Common myeloid progenitor, CD34-positive (primary cell): ENCODE data around the gene IL19.

Experiments used
- CTCF ChIA-PET: fragments of 350-600 bp; sonication (Branson Sonifier 250); formaldehyde crosslinking; loops from one replicate; lab custom pipeline; 2021; ENCODE audit warnings: antibody characterized with exemption; lab: Charles Lee
- POLR2A ChIA-PET: fragments of 350-600 bp; sonication (Branson Sonifier 250); formaldehyde crosslinking; loops from one replicate; lab custom pipeline; 2021; ENCODE audit warnings: antibody characterized with exemption; lab: Charles Lee
- DNase-seq, 3 donors: peaks; one replicate each; pipeline versions ENCODE4 v3.0.0 to v3.0.0-alpha.2; 2013
- H3K27ac ChIP-seq, 2 experiments: 1 replicate in 1 of 2; 2 replicates in 1 of 2; pipeline ENCODE4 v1.7.0; 2013; ENCODE audit warnings: inconsistent platforms in 2 of 2, low read length in 2 of 2, mild to moderate bottlenecking in 2 of 2, low read depth in 1 of 2, moderate library complexity in 1 of 2; ENCODE audit not compliant: severe bottlenecking in 2 of 2, insufficient read depth in 1 of 2, poor library complexity in 1 of 2
- H3K27me3 ChIP-seq, 5 experiments: replicated peaks in 2 of 5; 1 replicate in 3 of 5; 2 replicates in 2 of 5; pipeline versions ENCODE4 v1.6.1 to v1.7.0; 2013; ENCODE audit warnings: low read length in 4 of 5, mild to moderate bottlenecking in 2 of 5, moderate library complexity in 2 of 5, inconsistent platforms in 1 of 5; ENCODE audit not compliant: insufficient read depth in 5 of 5, control insufficient read depth in 4 of 5
- H3K36me3 ChIP-seq, 4 experiments: 1 replicate in 2 of 4; 2 replicates in 2 of 4; pipeline versions ENCODE4 v1.6.1 to v1.7.0; 2013; ENCODE audit warnings: low read length in 3 of 4, control low read depth in 1 of 4, mild to moderate bottlenecking in 1 of 4; ENCODE audit not compliant: control insufficient read depth in 4 of 4, insufficient read depth in 4 of 4
- H3K4me1 ChIP-seq, 4 experiments: 1 replicate in 3 of 4; 2 replicates in 1 of 4; pipeline versions ENCODE4 v1.6.1 to v1.7.1; 2013; ENCODE audit warnings: low read length in 3 of 4, mild to moderate bottlenecking in 3 of 4, control low read depth in 1 of 4, inconsistent platforms in 1 of 4, moderate library complexity in 1 of 4; ENCODE audit not compliant: control insufficient read depth in 4 of 4, insufficient read depth in 4 of 4; ENCODE audit errors: control extremely low read depth in 1 of 4
- H3K4me3 ChIP-seq, 7 experiments: 1 replicate in 4 of 7; 2 replicates in 3 of 7; pipeline versions ENCODE4 v1.5.1 to v1.7.0; 2013; ENCODE audit warnings: mild to moderate bottlenecking in 7 of 7, low read length in 6 of 7, moderate library complexity in 6 of 7, inconsistent platforms in 2 of 7, low read depth in 2 of 7, control low read depth in 1 of 7; ENCODE audit not compliant: insufficient read depth in 4 of 7, control insufficient read depth in 1 of 7; ENCODE audit errors: extremely low read depth in 1 of 7
- H3K9me3 ChIP-seq, 5 experiments: 1 replicate in 4 of 5; 2 replicates in 1 of 5; pipeline versions ENCODE4 v1.6.1 to v1.7.1; 2013; ENCODE audit warnings: low read length in 4 of 5, mild to moderate bottlenecking in 2 of 5, inconsistent platforms in 1 of 5, low read depth in 1 of 5, moderate library complexity in 1 of 5; ENCODE audit not compliant: control insufficient read depth in 4 of 5, insufficient read depth in 2 of 5; ENCODE audit errors: control extremely low read depth in 1 of 5
- WGBS: methylation state at CpG from one replicate; pipeline ENCODE4 v1.1.5; 2013; ENCODE audit not compliant: insufficient coverage; 5-methylcytosine and 5-hydroxymethylcytosine counted together

IL19 gene

DNA sequence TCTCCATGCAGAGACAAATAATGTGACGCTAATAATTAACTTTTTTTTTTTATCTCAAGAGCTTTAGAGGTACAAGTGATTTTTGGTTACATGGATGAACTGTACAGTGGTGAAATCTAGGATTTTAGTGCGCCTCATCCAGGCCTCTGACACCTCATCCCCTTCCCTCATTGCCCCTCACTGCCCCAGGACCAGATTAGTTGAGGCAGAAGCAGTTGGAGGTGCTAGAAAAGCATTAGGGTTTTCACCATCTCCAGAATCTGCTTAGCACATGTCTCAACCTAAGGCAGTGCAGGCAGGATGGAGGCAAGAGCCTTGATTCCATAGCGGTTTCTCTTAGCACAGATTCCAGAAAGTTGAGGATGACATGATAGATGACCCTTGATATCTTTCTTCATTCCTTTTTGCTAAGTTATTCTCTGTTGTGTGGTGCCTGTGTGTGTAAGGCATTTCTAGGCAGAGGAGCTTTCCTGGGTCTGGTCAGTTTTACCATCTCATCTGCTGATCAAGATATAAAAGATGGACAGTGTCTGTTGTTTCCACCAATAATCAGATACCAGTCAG, 18.0 kb downstream of the IL19 start:
- no peak overlapping the region for H3K27ac ChIP-seq
- H3K36me3 ChIP-seq: no peaks in the 10 kb centered on the region
- no peaks in the 10 kb centered on the region for H3K9me3 ChIP-seq
- 100% methylated on average over 1 of the region's 3 CpGs for WGBS
- DNase-seq: no peak
- CTCF ChIA-PET: interaction anchor here (1.1 to 4.4 kb wide), 6 partner anchors 10 to 62 kb away, joined by 3 to 18 read pairs (median 8); partner anchors contain the start of gene IL10
- no peaks in the 10 kb centered on the region for H3K27me3 ChIP-seq
- no peak overlapping the region for H3K4me3 ChIP-seq
- peaks cover 0 to 38% (median 13%) of the 10 kb centered on the region in 4 experiments for H3K4me1 ChIP-seq
- POLR2A ChIA-PET: interaction anchor here (0.6 kb wide), 1 partner anchor 859 kb away, joined by 4 read pairs; no protein-coding TSS in a partner anchor

- ChIA-PET CTCF (interaction anchor here (0.8 to 1.0 kb wide), 2 partner anchors 9 to 19 kb away, joined by 3 read pairs; no protein-coding TSS in a partner anchor), POLR2A (no interaction called here)
- Histone ChIP-seq H3K36me3 (no peaks in the 10 kb centered on the region), H3K4me1 (peaks cover 0 to 22% (median 11%) of the 10 kb centered on the region in 4 experiments), H3K9me3 (no peaks in the 10 kb centered on the region), H3K27ac (no peak overlapping the region), H3K27me3 (no peaks in the 10 kb centered on the region), H3K4me3 (no peak overlapping the region)
- no peak for DNase-seq
- WGBS: 99% methylated on average over 5 of the region's 11 CpGs
Measured at GRCh38 chr1:206790502-206791250, 20.1 kb downstream of the IL19 start.

DNA sequence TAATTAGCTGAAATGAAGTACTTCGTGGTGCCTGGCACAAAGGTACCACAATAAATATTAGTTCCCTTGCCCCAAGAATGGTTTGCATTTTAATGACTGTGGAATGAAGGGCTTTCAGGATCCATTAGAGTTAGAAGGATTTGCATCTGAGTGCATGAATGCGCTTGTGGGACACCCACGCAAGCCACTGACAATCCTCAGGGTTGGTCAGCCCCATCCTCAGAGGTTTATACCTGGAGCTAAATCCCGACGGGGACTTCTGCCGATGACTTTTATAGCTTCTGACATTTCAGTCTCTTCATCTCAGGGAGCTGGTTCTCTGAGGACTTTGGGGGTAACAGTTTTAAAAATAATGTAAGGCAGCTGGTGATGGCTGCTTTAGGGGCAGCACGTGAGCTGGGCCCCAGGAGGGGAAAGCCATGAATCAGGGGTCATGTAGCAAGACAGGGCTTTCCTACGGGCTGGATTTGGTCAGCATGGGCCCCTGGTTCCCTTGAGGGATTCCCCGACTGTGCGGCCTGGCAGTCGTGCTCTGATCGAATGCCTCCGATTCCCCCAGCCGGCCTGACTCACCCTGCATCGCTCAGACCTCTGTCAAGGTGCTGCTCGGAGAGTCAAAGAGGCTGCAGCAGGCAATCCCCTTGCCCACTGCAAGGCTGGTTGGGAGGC, 22.5 kb downstream of the IL19 start:
- WGBS: 94% methylated on average over 15 of the region's 16 CpGs
- CTCF ChIA-PET: interaction anchor here (0.7 to 1.3 kb wide), 3 partner anchors 10 to 132 kb away, joined by 3 to 5 read pairs (median 4); no protein-coding TSS in a partner anchor
- Histone ChIP-seq H3K36me3 (no peaks in the 10 kb centered on the region), H3K4me1 (peaks cover 0 to 18% (median 11%) of the 10 kb centered on the region in 4 experiments), H3K27ac (no peak overlapping the region), H3K9me3 (no peaks in the 10 kb centered on the region), H3K4me3 (no peak overlapping the region), H3K27me3 (no peaks in the 10 kb centered on the region)
- no peak for DNase-seq
- POLR2A ChIA-PET: no interaction called here

- WGBS: 80% methylated on average over 2 of the region's 7 CpGs
Measured at GRCh38 chr1:206793620-206794019, 23.0 kb downstream of the IL19 start.

GRCh38 chr1:206794294-206794908, 23.8 kb downstream of the IL19 start:
- no peak for DNase-seq
- Histone ChIP-seq H3K36me3 (no peaks in the 10 kb centered on the region), H3K4me1 (peaks cover 0 to 18% (median 11%) of the 10 kb centered on the region in 4 experiments), H3K27me3 (no peaks in the 10 kb centered on the region), H3K4me3 (no peak overlapping the region), H3K9me3 (no peaks in the 10 kb centered on the region), H3K27ac (no peak overlapping the region)
- ChIA-PET CTCF (interaction anchor here (0.7 to 2.5 kb wide), 9 partner anchors 8 to 136 kb away, joined by 3 to 13 read pairs (median 4); partner anchors contain the start of gene IL19), POLR2A (no interaction called here)
- WGBS: 91% methylated on average over 7 of the region's 11 CpGs

More at GRCh38 chr1:206793620-206794019, 23.0 kb downstream of the IL19 start:
- no peak overlapping the region for H3K27ac ChIP-seq
- no peaks in the 10 kb centered on the region for H3K27me3 ChIP-seq
- H3K36me3 ChIP-seq: no peaks in the 10 kb centered on the region
- H3K4me1 ChIP-seq: peaks cover 0 to 18% (median 11%) of the 10 kb centered on the region in 4 experiments
- ChIA-PET CTCF (interaction anchor here (0.7 to 2.3 kb wide), 3 partner anchors 11 to 132 kb away, joined by 3 to 13 read pairs (median 4); no protein-coding TSS in a partner anchor), POLR2A (no interaction called here)
- H3K9me3 ChIP-seq: no peaks in the 10 kb centered on the region
- peak in 1 of 3 donors; percentile 55 for DNase-seq
- H3K4me3 ChIP-seq: no peak overlapping the region

DNA sequence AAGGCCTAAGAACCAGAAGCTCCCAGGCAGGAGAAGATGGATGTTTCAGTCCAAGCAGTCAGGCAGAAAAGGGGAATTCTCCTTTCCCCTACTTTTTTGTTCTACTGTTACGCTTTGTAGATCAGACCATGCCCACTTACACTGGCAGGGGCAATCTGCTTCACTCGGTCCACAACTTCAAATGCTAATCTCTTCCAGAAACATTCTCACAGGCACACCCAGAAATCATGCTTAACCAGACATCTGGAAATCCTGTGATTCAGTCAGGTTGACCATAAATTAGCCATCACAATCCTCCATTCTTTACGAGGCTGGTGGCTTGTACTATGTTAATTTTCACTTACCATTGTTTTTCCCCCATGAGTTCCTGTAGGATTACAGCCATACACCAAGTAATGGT, 25.5 kb downstream of the IL19 start:
- no peak overlapping the region for H3K27ac ChIP-seq
- ChIA-PET POLR2A (no interaction called here), CTCF (interaction anchor here (0.9 to 2.5 kb wide), 8 partner anchors 10 to 116 kb away, joined by 3 to 13 read pairs (median 4); no protein-coding TSS in a partner anchor)
- H3K9me3 ChIP-seq: no peaks in the 10 kb centered on the region
- no peaks in the 10 kb centered on the region for H3K27me3 ChIP-seq
- H3K4me1 ChIP-seq: peaks cover 0 to 24% (median 11%) of the 10 kb centered on the region in 4 experiments
- no peaks in the 10 kb centered on the region for H3K36me3 ChIP-seq
- no peak overlapping the region for H3K4me3 ChIP-seq
- WGBS: 89% methylated on average over 3 of the region's 3 CpGs
- DNase-seq: no peak
